AG09319 (cell line): ENCODE results near the gene ZNF212.

Experiments used
- DNase-seq: peaks from one replicate; pipeline ENCODE4 v3.0.0-alpha.2; 2010; ENCODE audit warnings: low read depth; ENCODE audit errors: extremely low read depth
- TF ChIP-seq, protein P1 (sequence below): IDR thresholded peaks from 2 replicates; pipeline ENCODE4 v1.5.1; 2011; ENCODE audit warnings: low read depth, mild to moderate bottlenecking, inconsistent platforms, low read length, moderate library complexity

Gene ZNF212

DNA sequence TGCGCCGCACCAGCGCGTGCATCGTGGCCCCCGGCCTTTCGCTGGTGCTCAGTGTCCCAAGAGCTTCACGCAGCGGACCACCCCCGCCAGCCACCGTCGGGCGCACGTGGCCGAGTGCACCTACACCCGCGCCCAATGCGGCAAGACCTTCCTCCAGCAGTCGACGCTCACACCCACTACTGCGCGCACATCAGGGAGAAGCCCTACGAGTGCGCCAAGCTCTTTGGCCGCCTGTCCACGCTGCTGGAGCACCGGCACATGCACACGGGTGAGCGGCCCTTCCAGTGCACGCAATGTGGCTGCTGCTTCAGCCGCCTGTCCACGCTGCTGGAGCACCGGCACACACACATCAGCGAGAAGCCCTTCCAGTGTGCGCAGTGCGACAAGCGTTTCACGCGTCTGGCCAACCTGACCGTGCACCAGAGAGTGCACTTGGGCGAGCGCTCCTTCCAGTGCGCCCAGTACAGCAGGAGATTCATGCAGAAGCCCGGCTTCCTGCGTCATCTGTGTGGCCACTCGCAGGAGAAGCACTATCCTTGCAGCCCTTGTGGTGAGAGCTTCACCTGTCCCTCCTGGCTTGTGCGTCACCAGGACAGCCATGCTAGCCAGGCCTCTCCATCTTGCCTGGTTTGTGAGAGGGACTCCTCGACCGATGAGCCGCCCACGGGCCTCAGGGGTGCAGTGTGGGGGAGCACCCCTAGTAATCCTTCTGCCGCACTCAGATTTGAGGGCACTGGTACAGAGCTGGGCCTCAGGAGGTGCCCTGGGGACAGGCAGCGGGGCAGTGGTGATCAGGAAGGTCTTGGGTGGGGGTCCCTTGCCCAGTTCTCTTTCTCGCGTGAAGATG is 55.4 kb downstream of the ZNF212 start:
- TF ChIP-seq, protein P1, sequence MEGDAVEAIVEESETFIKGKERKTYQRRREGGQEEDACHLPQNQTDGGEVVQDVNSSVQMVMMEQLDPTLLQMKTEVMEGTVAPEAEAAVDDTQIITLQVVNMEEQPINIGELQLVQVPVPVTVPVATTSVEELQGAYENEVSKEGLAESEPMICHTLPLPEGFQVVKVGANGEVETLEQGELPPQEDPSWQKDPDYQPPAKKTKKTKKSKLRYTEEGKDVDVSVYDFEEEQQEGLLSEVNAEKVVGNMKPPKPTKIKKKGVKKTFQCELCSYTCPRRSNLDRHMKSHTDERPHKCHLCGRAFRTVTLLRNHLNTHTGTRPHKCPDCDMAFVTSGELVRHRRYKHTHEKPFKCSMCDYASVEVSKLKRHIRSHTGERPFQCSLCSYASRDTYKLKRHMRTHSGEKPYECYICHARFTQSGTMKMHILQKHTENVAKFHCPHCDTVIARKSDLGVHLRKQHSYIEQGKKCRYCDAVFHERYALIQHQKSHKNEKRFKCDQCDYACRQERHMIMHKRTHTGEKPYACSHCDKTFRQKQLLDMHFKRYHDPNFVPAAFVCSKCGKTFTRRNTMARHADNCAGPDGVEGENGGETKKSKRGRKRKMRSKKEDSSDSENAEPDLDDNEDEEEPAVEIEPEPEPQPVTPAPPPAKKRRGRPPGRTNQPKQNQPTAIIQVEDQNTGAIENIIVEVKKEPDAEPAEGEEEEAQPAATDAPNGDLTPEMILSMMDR, result no peak

GRCh38 chr7:149295481-149295850 is 56.0 kb downstream of the ZNF212 start:
- TF ChIP-seq, protein P1, result no peak

More for the DNA sequence above, 55.4 kb downstream of the ZNF212 start:
- DNase-seq, result no peak

GRCh38 chr7:149296368-149296767 is 56.9 kb downstream of the ZNF212 start:
- DNase-seq, result no peak
- TF ChIP-seq, protein P1, result no peak

More at GRCh38 chr7:149295481-149295850, 56.0 kb downstream of the ZNF212 start:
- no peak for DNase-seq

GRCh38 chr7:149297034-149297755 is 57.7 kb downstream of the ZNF212 start:
- TF ChIP-seq, protein P1, result no peak
- DNase-seq, result no peak

GRCh38 chr7:149300620-149301285 is 61.3 kb downstream of the ZNF212 start:
- no peak for DNase-seq
- TF ChIP-seq, protein P1, result no peak

DNA sequence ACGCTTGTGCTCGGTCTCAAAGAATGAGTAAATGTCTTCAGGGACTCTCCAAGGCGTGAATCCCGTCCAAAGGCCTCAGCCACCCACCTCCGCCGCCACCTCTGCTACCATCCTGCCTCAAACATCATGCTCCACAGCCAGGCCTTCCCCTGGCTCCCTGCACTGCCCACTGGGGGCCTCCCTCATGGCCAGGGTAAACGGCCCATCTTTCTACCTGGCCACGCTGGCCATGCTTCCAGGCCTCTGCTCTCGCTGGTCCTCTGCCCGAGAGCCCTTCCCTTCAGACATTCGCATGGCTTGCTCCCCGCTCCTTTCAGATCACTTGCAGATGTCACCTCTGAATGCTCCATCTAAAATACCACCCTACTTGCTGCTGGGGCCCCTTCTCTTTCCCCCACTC is 62.8 kb downstream of the ZNF212 start:
- TF ChIP-seq, protein P1, result no peak
- no peak for DNase-seq
